Endothelial cell (in vitro differentiated cells): ENCODE results near the gene TM9SF3. TPM values are rescaled to one million over a fixed set of nuclear protein-coding genes. Genes with fewer than 3 reads are reported as not detected.

Experiments used
- DNase-seq: peaks from one replicate; pipeline ENCODE4 v3.0.0; 2021; ENCODE audit warnings: low spot score
- H3K27ac Mint-ChIP-seq: one replicate; pipeline ENCODE4 v1.8.0; 2021; ENCODE audit warnings: mixed read lengths, inconsistent platforms; ENCODE audit not compliant: unreplicated experiment
- H3K27me3 Mint-ChIP-seq: one replicate; pipeline ENCODE4 v1.8.0; 2021; ENCODE audit warnings: mild to moderate bottlenecking, moderate library complexity, mixed read lengths, inconsistent platforms; ENCODE audit not compliant: unreplicated experiment
- H3K36me3 Mint-ChIP-seq: one replicate; pipeline ENCODE4 v1.8.0; 2021; ENCODE audit warnings: mild to moderate bottlenecking, low read depth, mixed read lengths, inconsistent platforms; ENCODE audit not compliant: unreplicated experiment
- H3K4me1 Mint-ChIP-seq: one replicate; pipeline ENCODE4 v1.8.0; 2021; ENCODE audit warnings: mild to moderate bottlenecking, mixed read lengths, inconsistent platforms; ENCODE audit not compliant: unreplicated experiment
- H3K4me3 Mint-ChIP-seq: one replicate; pipeline ENCODE4 v1.8.0; 2021; ENCODE audit warnings: mild to moderate bottlenecking, mixed read lengths, inconsistent platforms; ENCODE audit not compliant: unreplicated experiment
- H3K9me3 Mint-ChIP-seq: one replicate; pipeline ENCODE4 v1.8.0; 2021; ENCODE audit warnings: mixed read lengths, inconsistent platforms; ENCODE audit not compliant: unreplicated experiment
- total RNA-seq: library from RNA; stranded (reverse); fragmentation: NEBNext Ultra II Directional; extraction: Animal tissue kit (Norgen Biotek cat#: 25700); gene quantifications from one replicate; pipeline ENCODE4 v1.2.1, GENCODE V29; 2021; ENCODE audit not compliant: unreplicated experiment
- TF ChIP-seq, protein P1 (sequence below): fragments of 200-600 bp; sonication (generic); IDR thresholded peaks from one replicate; pipeline ENCODE4 v1.5.0; 2021; ENCODE audit warnings: antibody characterized with exemption; ENCODE audit not compliant: unreplicated experiment

Gene TM9SF3
- total RNA-seq, 1 donor from 2014 or later: 157 TPM

DNA sequence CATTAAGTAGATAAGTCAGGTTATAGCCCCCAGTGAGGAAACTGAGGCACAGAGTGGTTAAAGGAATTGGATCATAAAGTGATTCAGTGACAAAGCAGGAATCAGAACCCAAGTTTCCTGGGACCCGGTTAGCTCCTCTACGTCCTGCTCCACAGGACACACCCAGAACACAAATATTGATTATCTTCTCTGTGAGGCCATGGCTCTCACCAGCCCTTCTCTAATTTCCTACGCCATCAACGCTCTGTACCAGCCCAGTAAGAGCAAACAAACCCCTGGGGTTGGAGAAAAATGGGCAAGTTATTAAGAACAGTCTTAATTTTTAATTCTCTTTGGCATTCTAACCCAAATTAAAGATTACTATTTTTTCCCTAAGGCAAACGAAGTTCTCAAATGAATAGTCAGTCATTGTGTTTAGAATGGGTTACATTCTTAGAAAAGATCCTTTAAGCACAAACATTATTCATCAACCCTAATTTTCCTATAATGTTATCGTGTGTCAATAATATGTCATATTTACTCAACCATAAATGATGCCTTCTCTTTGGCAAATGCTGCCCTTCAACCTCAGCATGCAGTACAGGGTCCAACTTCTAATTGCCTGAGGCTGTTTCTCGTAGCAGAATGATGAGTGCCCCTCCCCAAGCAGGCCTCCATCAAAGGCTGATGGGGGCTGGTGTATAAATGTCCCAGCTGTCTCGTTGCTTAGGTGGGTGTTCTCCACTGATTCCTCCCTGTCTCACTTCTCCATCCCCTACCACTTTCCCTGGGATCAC, 25.4 kb upstream of the TM9SF3 start:
- H3K27me3 Mint-ChIP-seq: peaks cover 8% of the 10 kb centered on the region
- TF ChIP-seq, protein P1, sequence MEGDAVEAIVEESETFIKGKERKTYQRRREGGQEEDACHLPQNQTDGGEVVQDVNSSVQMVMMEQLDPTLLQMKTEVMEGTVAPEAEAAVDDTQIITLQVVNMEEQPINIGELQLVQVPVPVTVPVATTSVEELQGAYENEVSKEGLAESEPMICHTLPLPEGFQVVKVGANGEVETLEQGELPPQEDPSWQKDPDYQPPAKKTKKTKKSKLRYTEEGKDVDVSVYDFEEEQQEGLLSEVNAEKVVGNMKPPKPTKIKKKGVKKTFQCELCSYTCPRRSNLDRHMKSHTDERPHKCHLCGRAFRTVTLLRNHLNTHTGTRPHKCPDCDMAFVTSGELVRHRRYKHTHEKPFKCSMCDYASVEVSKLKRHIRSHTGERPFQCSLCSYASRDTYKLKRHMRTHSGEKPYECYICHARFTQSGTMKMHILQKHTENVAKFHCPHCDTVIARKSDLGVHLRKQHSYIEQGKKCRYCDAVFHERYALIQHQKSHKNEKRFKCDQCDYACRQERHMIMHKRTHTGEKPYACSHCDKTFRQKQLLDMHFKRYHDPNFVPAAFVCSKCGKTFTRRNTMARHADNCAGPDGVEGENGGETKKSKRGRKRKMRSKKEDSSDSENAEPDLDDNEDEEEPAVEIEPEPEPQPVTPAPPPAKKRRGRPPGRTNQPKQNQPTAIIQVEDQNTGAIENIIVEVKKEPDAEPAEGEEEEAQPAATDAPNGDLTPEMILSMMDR: no peak
- H3K9me3 Mint-ChIP-seq: no peaks in the 10 kb centered on the region
- no peak overlapping the region for H3K4me3 Mint-ChIP-seq
- no peak overlapping the region for H3K27ac Mint-ChIP-seq
- H3K4me1 Mint-ChIP-seq: peaks cover 21% of the 10 kb centered on the region
- peaks cover 4% of the 10 kb centered on the region for H3K36me3 Mint-ChIP-seq
- DNase-seq: no peak

DNA sequence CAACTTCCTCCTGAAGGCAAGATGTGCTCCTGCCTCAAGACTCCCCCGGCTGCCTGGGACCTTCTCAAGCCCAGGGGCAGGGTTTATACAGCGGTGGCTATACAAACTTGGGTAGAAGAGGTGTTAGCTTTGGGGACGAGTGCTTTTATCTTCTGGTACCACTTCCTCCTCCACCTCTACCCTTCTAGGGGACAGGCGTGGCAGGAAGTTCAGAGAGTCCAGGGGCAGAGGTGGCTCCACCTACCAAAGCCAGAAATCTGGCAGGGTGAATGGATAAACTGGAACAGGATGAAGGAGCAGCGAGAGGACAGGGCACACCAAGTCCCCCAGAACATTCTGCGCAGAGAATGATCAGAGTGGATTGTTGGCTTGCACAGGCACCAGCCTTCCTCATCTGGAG, 24.0 kb upstream of the TM9SF3 start:
- no peak overlapping the region for H3K4me3 Mint-ChIP-seq
- DNase-seq: no peak
- no peaks in the 10 kb centered on the region for H3K9me3 Mint-ChIP-seq
- TF ChIP-seq, protein P1: no peak
- H3K36me3 Mint-ChIP-seq: peaks cover 4% of the 10 kb centered on the region
- H3K27ac Mint-ChIP-seq: no peak overlapping the region
- H3K27me3 Mint-ChIP-seq: peaks cover 7% of the 10 kb centered on the region
- H3K4me1 Mint-ChIP-seq: peaks cover 7% of the 10 kb centered on the region

- Mint-ChIP-seq H3K27me3 (peaks cover 7% of the 10 kb centered on the region), H3K27ac (no peak overlapping the region), H3K4me3 (no peak overlapping the region), H3K4me1 (peaks cover 4% of the 10 kb centered on the region), H3K36me3 (peaks cover 4% of the 10 kb centered on the region), H3K9me3 (no peaks in the 10 kb centered on the region)
- TF ChIP-seq, protein P1: no peak
- DNase-seq: no peak
Observed at GRCh38 chr10:96609510-96609909, 22.7 kb upstream of the TM9SF3 start.

DNA sequence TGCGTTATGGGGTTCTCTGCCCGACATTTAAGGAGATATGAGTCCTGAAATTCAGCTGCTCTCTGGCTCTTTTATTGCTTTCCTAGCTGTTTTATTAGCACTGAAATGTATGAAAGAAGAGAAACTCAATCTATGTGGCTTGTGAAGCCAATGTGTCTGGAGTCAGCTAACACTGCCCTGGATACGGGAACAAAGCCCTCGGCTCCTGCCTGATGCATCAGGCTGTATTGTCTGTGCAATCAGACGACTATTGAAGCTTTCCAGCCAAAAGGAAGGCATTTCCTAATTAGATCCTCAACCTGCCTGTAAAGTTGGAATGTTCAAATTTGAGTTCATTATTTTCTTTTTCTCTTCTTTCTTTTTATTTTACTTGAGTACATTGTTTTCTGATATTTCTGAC, 22.0 kb upstream of the TM9SF3 start:
- Mint-ChIP-seq H3K27ac (no peak overlapping the region), H3K4me1 (peaks cover 4% of the 10 kb centered on the region)

DNA sequence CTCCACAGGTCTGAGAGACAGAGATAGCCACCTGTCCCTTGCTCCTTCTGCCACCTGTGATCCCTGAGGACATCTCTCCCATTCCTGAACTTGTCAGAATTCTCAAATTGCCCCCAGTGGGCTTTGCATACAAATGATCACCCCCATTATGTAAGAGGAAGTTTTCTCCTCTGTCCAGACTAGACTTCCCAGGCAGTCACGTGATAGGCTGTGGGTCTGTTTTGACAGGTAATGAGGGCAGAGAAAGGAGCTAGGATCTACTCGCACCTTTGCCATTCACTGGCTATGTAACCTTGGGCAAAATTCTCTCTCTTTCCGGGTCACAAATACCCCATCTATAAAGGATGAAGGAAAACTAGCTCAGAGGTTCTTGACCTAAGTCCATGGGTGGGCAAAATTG, 21.4 kb upstream of the TM9SF3 start:
- Mint-ChIP-seq H3K27me3 (peaks cover 4% of the 10 kb centered on the region), H3K9me3 (no peaks in the 10 kb centered on the region), H3K4me3 (no peak overlapping the region), H3K36me3 (peaks cover 4% of the 10 kb centered on the region), H3K4me1 (peaks cover 4% of the 10 kb centered on the region), H3K27ac (no peak overlapping the region)
- TF ChIP-seq, protein P1: no peak
- no peak for DNase-seq

More for the DNA sequence above, 22.0 kb upstream of the TM9SF3 start:
- Mint-ChIP-seq H3K4me3 (no peak overlapping the region), H3K27me3 (peaks cover 4% of the 10 kb centered on the region), H3K36me3 (peaks cover 4% of the 10 kb centered on the region), H3K9me3 (no peaks in the 10 kb centered on the region)
- TF ChIP-seq, protein P1: no peak
- no peak for DNase-seq
